Stimulated activated CD4-positive, alpha-beta T cell treated with anti-CD3 and anti-CD28 coated beads, Interleukin-2, amount 100 ng/mL, for 4 hours (primary cell): ENCODE data around the gene SYT7.
"Not testable (repeated sequence)": the region's sequence is repeated elsewhere in the genome, so short reads cannot be mapped to it uniquely, and the experiment has no call there.

Experiments
- DNase-seq: peaks from one replicate; pipeline ENCODE4 v3.0.0-alpha.2; 2020; ENCODE audit warnings: low read depth

SYT7 gene

GRCh38 chr11:61497473-61497872, 83.4 kb downstream of the SYT7 start:
- no peak for DNase-seq

- no peak for DNase-seq
Measured at GRCh38 chr11:61496602-61497400, 84.1 kb downstream of the SYT7 start.

- DNase-seq, result no peak
Measured at GRCh38 chr11:61495801-61496601, 84.9 kb downstream of the SYT7 start.

- DNase-seq, result no peak
Measured at GRCh38 chr11:61494381-61494961, 86.4 kb downstream of the SYT7 start.

GRCh38 chr11:61491736-61492395, 89.0 kb downstream of the SYT7 start:
- no peak for DNase-seq

GRCh38 chr11:61489833-61490721, 90.8 kb downstream of the SYT7 start:
- no peak for DNase-seq

GRCh38 chr11:61488651-61489291, 92.1 kb downstream of the SYT7 start:
- DNase-seq, result no peak

- DNase-seq, result no peak
Measured at GRCh38 chr11:61487342-61488025, 93.4 kb downstream of the SYT7 start.

- no peak for DNase-seq
Measured at GRCh38 chr11:61486779-61487178, 94.1 kb downstream of the SYT7 start.

- no peak for DNase-seq
Measured at GRCh38 chr11:61486011-61486620, 94.8 kb downstream of the SYT7 start.

GRCh38 chr11:61485080-61485479, 95.8 kb downstream of the SYT7 start:
- DNase-seq, result no peak

GRCh38 chr11:61484541-61484940, 96.3 kb downstream of the SYT7 start:
- no peak for DNase-seq

GRCh38 chr11:61482513-61482912, 98.4 kb downstream of the SYT7 start:
- no peak for DNase-seq

GRCh38 chr11:61481806-61482205, 99.1 kb downstream of the SYT7 start:
- DNase-seq, result no peak

- no peak for DNase-seq
Measured at GRCh38 chr11:61480994-61481335, 99.9 kb downstream of the SYT7 start.

- DNase-seq, result no peak
Measured at GRCh38 chr11:61480261-61480993, 100.4 kb downstream of the SYT7 start.

GRCh38 chr11:61479360-61480058, 101.4 kb downstream of the SYT7 start:
- DNase-seq, result not testable (repeated sequence)

- DNase-seq, result peak; percentile 22
Measured at GRCh38 chr11:61477727-61478148, 103.1 kb downstream of the SYT7 start.

- no peak for DNase-seq
Measured at GRCh38 chr11:61477126-61477525, 103.8 kb downstream of the SYT7 start.
